K562 (cell line): Measurements from ENCODE around the gene HECW1. TPM values are rescaled to one million over a fixed set of nuclear protein-coding genes. Genes with fewer than 3 reads are reported as not detected.

Source experiments
- ATAC-seq: fragments of 200-7000 bp; cut with Tn5 transposase; 3 replicates; pipeline ENCODE4 v1.9.1; 2020; ENCODE audit warnings: moderate library complexity
- BruUV-seq: library from RNA; stranded (reverse); fragments of 400-500 nt; replicated peaks from 2 replicates; lab custom pipeline; 2021; lab: Mats Ljungman, UMichigan
- CTCF ChIA-PET: fragments of 300-600 bp; formaldehyde crosslinking; extraction: SDS; loops from one replicate; lab custom pipeline; 2021; ENCODE audit warnings: low intra/inter-chr PET ratio; lab: Yijun Ruan, JAX
- POLR2A ChIA-PET: fragments of 300-600, 350-650 bp; sonication (Branson Sonifier 250); formaldehyde crosslinking; extraction: SDS; loops from one replicate; lab custom pipeline; 2021; ENCODE audit warnings: antibody characterized with exemption, inconsistent platforms; lab: Yijun Ruan, JAX
- DNase-seq, 4 experiments: peaks; one replicate each; pipeline versions ENCODE4 v3.0.0 to v3.0.0-alpha.2; 2011 to 2018; ENCODE audit warnings: low spot score in 3 of 4, mixed read lengths in 3 of 4; ENCODE audit errors: extremely low read depth in 1 of 4
- FAIRE-seq: peaks from 2 replicates; lab custom pipeline; 2011; peaks lifted over from hg19 to GRCh38; lab: Jason Lieb, UNC
- H2AFZ ChIP-seq: 2 replicates; pipeline ENCODE4 v1.6.0; 2011; ENCODE audit warnings: low read depth, low read length, control low read depth, inconsistent platforms
- H3K27ac ChIP-seq: fragments of 200-600 bp; 3 replicates; pipeline ENCODE4 v1.8.0; 2011; ENCODE audit warnings: low read depth, mild to moderate bottlenecking, control low read depth, inconsistent platforms, low read length, moderate library complexity, mixed read lengths; ENCODE audit errors: extremely low read depth
- H3K27me3 ChIP-seq, 2 experiments: fragments of 300-600 bp in 1 of 2; 2 replicates in 1 of 2; 3 replicates in 1 of 2; pipeline versions ENCODE4 v1.6.0 to v1.8.0; 2011; ENCODE audit warnings: inconsistent platforms in 2 of 2, low read length in 2 of 2, mild to moderate bottlenecking in 1 of 2, mixed read lengths in 1 of 2, moderate library complexity in 1 of 2; ENCODE audit not compliant: control insufficient read depth in 2 of 2, insufficient read depth in 2 of 2
- H3K36me3 ChIP-seq: fragments of 300-600 bp; 3 replicates; pipeline ENCODE4 v1.8.0; 2011; ENCODE audit warnings: mild to moderate bottlenecking, low read length, inconsistent platforms; ENCODE audit not compliant: control insufficient read depth, insufficient read depth
- H3K4me1 ChIP-seq, 2 experiments: fragments of 200-600 bp in 1 of 2; replicated peaks in 1 of 2; 2 replicates in 1 of 2; 3 replicates in 1 of 2; pipeline versions ENCODE4 v1.5.1 to v1.8.0; 2011; ENCODE audit warnings: inconsistent platforms in 2 of 2, low read length in 2 of 2, mild to moderate bottlenecking in 1 of 2, mixed read lengths in 1 of 2, moderate library complexity in 1 of 2; ENCODE audit not compliant: control insufficient read depth in 2 of 2, insufficient read depth in 2 of 2
- H3K4me2 ChIP-seq: 2 replicates; pipeline ENCODE4 v1.6.1; 2011; ENCODE audit warnings: low read length, control low read depth, inconsistent platforms, mixed read lengths; ENCODE audit not compliant: insufficient read depth
- H3K4me3 ChIP-seq: fragments of 200-600 bp; sonication (generic), shearing (Covaris generic); 2 replicates; pipeline ENCODE4 v1.5.1; 2016; ENCODE audit warnings: control low read depth, inconsistent platforms
- H3K79me2 ChIP-seq: fragments of 200-600 bp; 3 replicates; pipeline ENCODE4 v1.8.0; 2011; ENCODE audit warnings: low read length, inconsistent platforms; ENCODE audit not compliant: control insufficient read depth, insufficient read depth
- H3K9ac ChIP-seq, 2 experiments: 2 replicates each; pipeline versions ENCODE4 v1.6.0 to v1.6.1; 2011; ENCODE audit warnings: low read depth in 2 of 2, low read length in 2 of 2, control low read depth in 1 of 2, inconsistent platforms in 1 of 2, mild to moderate bottlenecking in 1 of 2, mixed read lengths in 1 of 2; ENCODE audit not compliant: insufficient read depth in 1 of 2
- H3K9me1 ChIP-seq: one replicate; pipeline ENCODE4 v1.6.0; 2011; ENCODE audit warnings: inconsistent platforms, mild to moderate bottlenecking, low read length, moderate library complexity; ENCODE audit not compliant: control insufficient read depth, insufficient read depth
- H3K9me3 ChIP-seq: replicated peaks from 2 replicates; pipeline ENCODE4 v1.5.1; 2011; ENCODE audit warnings: low read depth, low read length, inconsistent platforms; ENCODE audit not compliant: control insufficient read depth, insufficient read depth
- H4K20me1 ChIP-seq: replicated peaks from 2 replicates; pipeline ENCODE4 v1.6.1; 2011; ENCODE audit warnings: low read length, inconsistent platforms, mixed read lengths; ENCODE audit not compliant: control insufficient read depth, insufficient read depth
- MCM5 ChIP-seq: fragments of 450-650 bp; IDR thresholded peaks from 2 replicates; pipeline ENCODE4 v1.6.1; 2016; ENCODE audit warnings: low read depth
- NCOA6 ChIP-seq: fragments of 450-650 bp; IDR thresholded peaks from 2 replicates; pipeline ENCODE4 v1.6.1; 2017; ENCODE audit warnings: mild to moderate bottlenecking
- PTTG1 ChIP-seq: fragments of 450-650 bp; IDR thresholded peaks from 2 replicates; pipeline ENCODE4 v1.6.1; 2016; ENCODE audit warnings: low read depth, mild to moderate bottlenecking, missing genetic modification characterization, missing compliant biosample characterization
- U2AF1 ChIP-seq: fragments of 200-400 bp; formaldehyde crosslinking; optimal IDR thresholded peaks from 2 replicates; pipeline ENCODE3; 2017; ENCODE audit warnings: mild to moderate bottlenecking, low read depth, low read length, moderate library complexity
- ZNF589 ChIP-seq: fragments of 200-800 bp; sonication (Bioruptor generic); IDR thresholded peaks from 2 replicates; pipeline ENCODE4 v1.6.1; 2016; ENCODE audit warnings: low read depth, missing genetic modification characterization, missing compliant biosample characterization
- WGBS: fragments of 100-300 bp; shearing (Covaris generic); methylation state at CpG from one replicate; pipeline ENCODE4 v1.1.6; 2016; ENCODE audit warnings: low coverage, mixed read lengths; ENCODE audit not compliant: insufficient coverage; ENCODE audit errors: missing lambda C conversion rate; 5-methylcytosine and 5-hydroxymethylcytosine counted together
- in situ Hi-C: fragments of 300-500 bp; cut with MboI; formaldehyde crosslinking; loops from 4 replicates; pipeline ENCODE4 v1.15.0; 2018; ENCODE audit warnings: inconsistent platforms, mixed read lengths
- intact Hi-C: fragments of 100-400 bp; cut with micrococcal nuclease; formaldehyde crosslinking; loops from 2 replicates; pipeline ENCODE4 v1.14.2; 2022
- polyA plus RNA-seq, 8 experiments: library from polyadenylated mRNA; depleted of rRNA in 4 of 8; stranded (reverse) in 5 of 8; unstranded in 3 of 8; fragments of >200 nt; fragmentation: Nextera tagmentation in 2 of 8; fragmentation: Illumina TruSeq in 1 of 8; extraction: Ambion mirVana in 2 of 8; extraction: Trizol in 1 of 8; gene quantifications; 2 replicates each; pipeline versions ENCODE4 v1.2.1 to v1.2.3, GENCODE V29; 2011 to 2014; ENCODE audit warnings: inconsistent platforms in 1 of 8, missing spikeins in 1 of 8
- total RNA-seq, 7 experiments: library from RNA; depleted of rRNA in 6 of 7; stranded (reverse); fragments of >200 nt in 6 of 7; fragmentation: Illumina TruSeq in 2 of 7; extraction: Trizol in 2 of 7; gene quantifications; 2 replicates each; pipeline versions ENCODE4 v1.2.1 to v1.2.3, GENCODE V29; 2011 to 2021; ENCODE audit warnings: low replicate concordance in 1 of 7
- TF ChIP-seq, protein P1 (sequence below), 2 experiments: fragments of 450-650 bp in 1 of 2; IDR thresholded peaks; 2 replicates each; pipeline ENCODE4 v1.6.1; 2011 to 2017; ENCODE audit warnings: low read depth in 2 of 2, antibody characterized with exemption in 1 of 2, borderline replicate concordance in 1 of 2, low read length in 1 of 2, mild to moderate bottlenecking in 1 of 2, mixed read lengths in 1 of 2; ENCODE audit not compliant: control insufficient read depth in 1 of 2

Gene HECW1
- total and polyA plus RNA-seq, 9 of the 15 experiments (the other 6 are each of a cell fraction or from before 2014, with no cell fraction given) = 0.07 to 0.31 (median 0.13) TPM; not detected in 4

GRCh38 chr7:43151076-43151475, 38.6 kb downstream of the HECW1 start:
- ATAC-seq (no peak), DNase-seq (no peak), FAIRE-seq (no peak)
- 14% methylated on average over 1 of the region's 1 CpG for WGBS
- Histone ChIP-seq H3K27ac (no peak overlapping the region), H3K9me1 (no peaks in the 10 kb centered on the region), H3K9me3 (no peaks in the 10 kb centered on the region), H4K20me1 (no peaks in the 10 kb centered on the region), H3K36me3 (no peaks in the 10 kb centered on the region), H3K4me2 (no peak overlapping the region), H3K79me2 (no peaks in the 10 kb centered on the region), H2AFZ (no peak overlapping the region), H3K4me1 (no peaks in the 10 kb centered on the region), H3K4me3 (no peak overlapping the region), H3K27me3 (no peaks in the 10 kb centered on the region), H3K9ac (no peak overlapping the region)
- no TSS peak for BruUV-seq
- intact Hi-C loops = no loop called here
- ChIA-PET CTCF (no interaction called here), POLR2A (no interaction called here)
- no peak for TF ChIP-seq NCOA6
- no peak for TF ChIP-seq PTTG1 (tag)
- no peak for TF ChIP-seq U2AF1
- no peak for TF ChIP-seq ZNF589 (CRISPR knock-in tag)
- TF ChIP-seq MCM5 = no peak
- TF ChIP-seq, protein P1, sequence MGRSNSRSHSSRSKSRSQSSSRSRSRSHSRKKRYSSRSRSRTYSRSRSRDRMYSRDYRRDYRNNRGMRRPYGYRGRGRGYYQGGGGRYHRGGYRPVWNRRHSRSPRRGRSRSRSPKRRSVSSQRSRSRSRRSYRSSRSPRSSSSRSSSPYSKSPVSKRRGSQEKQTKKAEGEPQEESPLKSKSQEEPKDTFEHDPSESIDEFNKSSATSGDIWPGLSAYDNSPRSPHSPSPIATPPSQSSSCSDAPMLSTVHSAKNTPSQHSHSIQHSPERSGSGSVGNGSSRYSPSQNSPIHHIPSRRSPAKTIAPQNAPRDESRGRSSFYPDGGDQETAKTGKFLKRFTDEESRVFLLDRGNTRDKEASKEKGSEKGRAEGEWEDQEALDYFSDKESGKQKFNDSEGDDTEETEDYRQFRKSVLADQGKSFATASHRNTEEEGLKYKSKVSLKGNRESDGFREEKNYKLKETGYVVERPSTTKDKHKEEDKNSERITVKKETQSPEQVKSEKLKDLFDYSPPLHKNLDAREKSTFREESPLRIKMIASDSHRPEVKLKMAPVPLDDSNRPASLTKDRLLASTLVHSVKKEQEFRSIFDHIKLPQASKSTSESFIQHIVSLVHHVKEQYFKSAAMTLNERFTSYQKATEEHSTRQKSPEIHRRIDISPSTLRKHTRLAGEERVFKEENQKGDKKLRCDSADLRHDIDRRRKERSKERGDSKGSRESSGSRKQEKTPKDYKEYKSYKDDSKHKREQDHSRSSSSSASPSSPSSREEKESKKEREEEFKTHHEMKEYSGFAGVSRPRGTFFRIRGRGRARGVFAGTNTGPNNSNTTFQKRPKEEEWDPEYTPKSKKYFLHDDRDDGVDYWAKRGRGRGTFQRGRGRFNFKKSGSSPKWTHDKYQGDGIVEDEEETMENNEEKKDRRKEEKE (IDR thresholded peaks at IDR 0.05; ENCODE audit: borderline replicate concordance in 1 of 2, control insufficient read depth in 1 of 2, low read depth in 2 of 2, low read length in 1 of 2) = no peak
- in situ Hi-C loops = no loop called here
